IPS-20b (cell line): ENCODE data around the gene NT5C1A.

ENCODE experiments used
- H3K27ac ChIP-seq: one replicate; pipeline ENCODE4 v1.5.1; 2013; ENCODE audit warnings: low read length
- H3K27me3 ChIP-seq: 2 replicates; pipeline ENCODE4 v1.6.1; 2013; ENCODE audit warnings: mild to moderate bottlenecking, low read length, inconsistent platforms; ENCODE audit not compliant: insufficient read depth
- H3K36me3 ChIP-seq: 2 replicates; pipeline ENCODE4 v1.6.1; 2013; ENCODE audit warnings: low read depth, mild to moderate bottlenecking, inconsistent platforms, low read length, moderate library complexity; ENCODE audit not compliant: insufficient read depth
- H3K4me1 ChIP-seq: 2 replicates; pipeline ENCODE4 v1.6.1; 2013; ENCODE audit warnings: mild to moderate bottlenecking, control low read depth, inconsistent platforms, low read length, moderate library complexity; ENCODE audit not compliant: insufficient read depth
- H3K4me3 ChIP-seq: 2 replicates; pipeline ENCODE4 v1.5.1; 2013; ENCODE audit warnings: mild to moderate bottlenecking, low read length, inconsistent platforms
- H3K9ac ChIP-seq: 2 replicates; pipeline ENCODE4 v1.6.1; 2013; ENCODE audit warnings: low read depth, mild to moderate bottlenecking, inconsistent platforms, low read length, moderate library complexity
- H3K9me3 ChIP-seq: 2 replicates; pipeline ENCODE4 v1.6.1; 2013; ENCODE audit warnings: mild to moderate bottlenecking, low read depth, low read length, inconsistent platforms; ENCODE audit not compliant: insufficient read depth

The NT5C1A gene

GRCh38 chr1:39675220-39675619, 3.3 kb upstream of the NT5C1A start:
- no peak overlapping the region for H3K4me3 ChIP-seq

GRCh38 chr1:39673215-39673614, 1.3 kb upstream of the NT5C1A start:
- no peaks in the 10 kb centered on the region for H3K9me3 ChIP-seq
- peaks cover 3% of the 10 kb centered on the region; the same call in 1 of the 2 replicates for H3K4me1 ChIP-seq
- no peak overlapping the region for H3K27ac ChIP-seq
- peaks cover 97% of the 10 kb centered on the region for H3K27me3 ChIP-seq
- no peak overlapping the region for H3K4me3 ChIP-seq
- H3K36me3 ChIP-seq = no peaks in the 10 kb centered on the region
- no peak overlapping the region for H3K9ac ChIP-seq

More at GRCh38 chr1:39675220-39675619, 3.3 kb upstream of the NT5C1A start:
- Histone ChIP-seq H3K4me1 (peaks cover 3% of the 10 kb centered on the region; the same call in 1 of the 2 replicates), H3K9ac (no peak overlapping the region), H3K27ac (no peak overlapping the region), H3K36me3 (no peaks in the 10 kb centered on the region), H3K9me3 (no peaks in the 10 kb centered on the region), H3K27me3 (peaks cover 97% of the 10 kb centered on the region)

- Histone ChIP-seq H3K9ac (no peak overlapping the region), H3K4me3 (peak overlapping the region; percentile 68; the same call in 1 of the 2 replicates), H3K4me1 (peaks cover 3% of the 10 kb centered on the region; the same call in 1 of the 2 replicates), H3K27me3 (peaks cover 97% of the 10 kb centered on the region), H3K36me3 (no peaks in the 10 kb centered on the region), H3K27ac (no peak overlapping the region), H3K9me3 (no peaks in the 10 kb centered on the region)
These were observed 642 bp upstream of the NT5C1A start for GRCh38 chr1:39672551-39672947.

GRCh38 chr1:39671433-39671792, 494 bp downstream of the NT5C1A start:
- Histone ChIP-seq H3K27me3 (peaks cover 97% of the 10 kb centered on the region), H3K36me3 (no peaks in the 10 kb centered on the region), H3K4me1 (peaks cover 3% of the 10 kb centered on the region; the same call in 1 of the 2 replicates), H3K9ac (no peak overlapping the region), H3K27ac (no peak overlapping the region), H3K4me3 (peak overlapping the region; percentile 68; the same call in 1 of the 2 replicates), H3K9me3 (no peaks in the 10 kb centered on the region)

- Histone ChIP-seq H3K27ac (no peak overlapping the region), H3K9ac (no peak overlapping the region), H3K36me3 (no peaks in the 10 kb centered on the region), H3K27me3 (peaks cover 98% of the 10 kb centered on the region), H3K9me3 (no peaks in the 10 kb centered on the region), H3K4me1 (peaks cover 3% of the 10 kb centered on the region; the same call in 1 of the 2 replicates), H3K4me3 (no peak overlapping the region)
These were observed 1.2 kb downstream of the NT5C1A start for GRCh38 chr1:39670689-39671088.

- H3K36me3 ChIP-seq = no peaks in the 10 kb centered on the region
- no peaks in the 10 kb centered on the region for H3K9me3 ChIP-seq
- peaks cover 93% of the 10 kb centered on the region for H3K27me3 ChIP-seq
- H3K9ac ChIP-seq = no peak overlapping the region
- H3K4me3 ChIP-seq = no peak overlapping the region
- H3K4me1 ChIP-seq = peaks cover 3% of the 10 kb centered on the region; the same call in 1 of the 2 replicates
- no peak overlapping the region for H3K27ac ChIP-seq
These were observed 3.0 kb downstream of the NT5C1A start for GRCh38 chr1:39668894-39669293.

- Histone ChIP-seq H3K4me3 (no peak overlapping the region), H3K27me3 (peaks cover 93% of the 10 kb centered on the region), H3K27ac (no peak overlapping the region), H3K4me1 (peaks cover 3% of the 10 kb centered on the region; the same call in 1 of the 2 replicates), H3K36me3 (no peaks in the 10 kb centered on the region), H3K9me3 (no peaks in the 10 kb centered on the region), H3K9ac (no peak overlapping the region)
These were observed 3.8 kb downstream of the NT5C1A start for GRCh38 chr1:39668111-39668510.

- peaks cover 93% of the 10 kb centered on the region for H3K27me3 ChIP-seq
- no peak overlapping the region for H3K4me3 ChIP-seq
- H3K9ac ChIP-seq = no peak overlapping the region
- no peaks in the 10 kb centered on the region for H3K9me3 ChIP-seq
- H3K36me3 ChIP-seq = no peaks in the 10 kb centered on the region
- peaks cover 3% of the 10 kb centered on the region; the same call in 1 of the 2 replicates for H3K4me1 ChIP-seq
- no peak overlapping the region for H3K27ac ChIP-seq
These were observed 5.1 kb downstream of the NT5C1A start for GRCh38 chr1:39666772-39667171.

- H3K27me3 ChIP-seq = peaks cover 93% of the 10 kb centered on the region
- H3K9me3 ChIP-seq = no peaks in the 10 kb centered on the region
- H3K9ac ChIP-seq = no peak overlapping the region
- H3K36me3 ChIP-seq = no peaks in the 10 kb centered on the region
- no peaks in the 10 kb centered on the region for H3K4me1 ChIP-seq
- no peak overlapping the region for H3K4me3 ChIP-seq
- H3K27ac ChIP-seq = no peak overlapping the region
These were observed 8.3 kb downstream of the NT5C1A start for GRCh38 chr1:39663559-39663958.

- no peaks in the 10 kb centered on the region for H3K4me1 ChIP-seq
- H3K27me3 ChIP-seq = peaks cover 92% of the 10 kb centered on the region
- H3K36me3 ChIP-seq = no peaks in the 10 kb centered on the region
- no peak overlapping the region for H3K9ac ChIP-seq
- no peak overlapping the region for H3K4me3 ChIP-seq
- H3K27ac ChIP-seq = no peak overlapping the region
- no peaks in the 10 kb centered on the region for H3K9me3 ChIP-seq
These were observed 9.0 kb downstream of the NT5C1A start for GRCh38 chr1:39662861-39663260.

GRCh38 chr1:39659538-39659937, 12.4 kb downstream of the NT5C1A start:
- Histone ChIP-seq H3K27me3 (peaks cover 90% of the 10 kb centered on the region), H3K36me3 (no peaks in the 10 kb centered on the region), H3K27ac (no peak overlapping the region), H3K4me3 (no peak overlapping the region), H3K9me3 (no peaks in the 10 kb centered on the region), H3K9ac (no peak overlapping the region), H3K4me1 (no peaks in the 10 kb centered on the region)

- Histone ChIP-seq H3K9me3 (no peaks in the 10 kb centered on the region), H3K27me3 (peaks cover 94% of the 10 kb centered on the region), H3K4me3 (no peak overlapping the region), H3K27ac (no peak overlapping the region), H3K36me3 (no peaks in the 10 kb centered on the region), H3K9ac (no peak overlapping the region), H3K4me1 (no peaks in the 10 kb centered on the region)
These were observed 12.8 kb downstream of the NT5C1A start for GRCh38 chr1:39659110-39659509.
